ENCODE data around the gene TLX3. TPM values are rescaled to one million over a fixed set of nuclear protein-coding genes. Genes with fewer than 3 reads are reported as not detected.
A peak's percentile ranks its signal among the peaks of the same experiment; 100 is the strongest.
"Not testable (repeated sequence)": the region's sequence is repeated elsewhere in the genome, so short reads cannot be mapped to it uniquely, and the experiment has no call there.

TLX3 gene
- not detected for total RNA-seq

GRCh38 chr5:171308453-171309275, at the start of gene TLX3:
TLX3 (plus strand) TSS chr5:171309248; CDS start chr5:171309366, 118 bp downstream.
- peak in 2 of 3 donors; percentile 14 to 27 for DNase-seq (ENCODE audit: low read depth in 2 of 3, low spot score in 2 of 3)

DNA sequence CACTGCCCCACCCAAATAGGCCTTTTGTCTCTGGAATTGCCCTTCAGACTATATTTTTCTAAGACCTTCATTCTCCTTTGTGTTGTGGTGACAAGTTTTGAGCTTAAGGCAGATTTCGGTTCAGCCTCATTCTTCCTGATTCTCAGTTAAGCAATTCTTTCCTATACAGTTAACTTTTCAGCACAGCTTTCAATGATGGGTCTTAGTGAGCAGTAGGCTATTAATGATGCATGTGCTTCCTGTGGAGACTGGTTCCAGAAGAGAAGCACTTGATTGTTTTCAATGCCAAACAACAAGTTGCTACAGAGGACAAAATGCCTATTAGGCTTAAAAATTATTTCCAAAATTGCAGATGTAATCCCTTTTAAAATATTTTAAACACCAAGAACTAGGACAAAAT, 47.7 kb upstream of the TLX3 start:
- no peak for DNase-seq (ENCODE audit: low read depth in 2 of 3, low spot score in 2 of 3)

DNA sequence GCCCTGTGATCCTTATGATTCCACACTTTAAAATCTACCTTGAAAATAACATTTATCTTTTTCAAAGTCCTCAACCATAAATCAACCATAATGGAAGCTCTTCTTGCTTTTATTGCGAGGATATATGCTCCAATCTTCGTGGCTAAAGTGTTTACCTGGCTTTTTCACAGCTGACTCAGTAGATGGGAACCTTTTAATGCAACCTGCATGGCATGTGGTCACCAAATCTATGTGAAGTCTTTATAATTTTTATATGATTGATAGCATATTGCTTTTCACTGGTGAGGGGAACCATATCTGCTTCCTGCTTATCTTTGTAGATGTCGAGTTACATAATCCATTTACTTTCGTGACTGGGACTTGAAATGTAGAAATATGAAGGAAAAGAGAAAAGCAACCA, 47.1 kb upstream of the TLX3 start:
- no peak for DNase-seq (ENCODE audit: low read depth in 2 of 3, low spot score in 2 of 3)

- DNase-seq (ENCODE audit: low read depth in 2 of 3, low spot score in 2 of 3) = no peak
Measured at GRCh38 chr5:171263181-171263580, 45.9 kb upstream of the TLX3 start.

- peak in 2 of 3 donors; percentile 3 to 44 for DNase-seq (ENCODE audit: low read depth in 2 of 3, low spot score in 2 of 3)
Measured at GRCh38 chr5:171264843-171265242, 44.2 kb upstream of the TLX3 start.

DNA sequence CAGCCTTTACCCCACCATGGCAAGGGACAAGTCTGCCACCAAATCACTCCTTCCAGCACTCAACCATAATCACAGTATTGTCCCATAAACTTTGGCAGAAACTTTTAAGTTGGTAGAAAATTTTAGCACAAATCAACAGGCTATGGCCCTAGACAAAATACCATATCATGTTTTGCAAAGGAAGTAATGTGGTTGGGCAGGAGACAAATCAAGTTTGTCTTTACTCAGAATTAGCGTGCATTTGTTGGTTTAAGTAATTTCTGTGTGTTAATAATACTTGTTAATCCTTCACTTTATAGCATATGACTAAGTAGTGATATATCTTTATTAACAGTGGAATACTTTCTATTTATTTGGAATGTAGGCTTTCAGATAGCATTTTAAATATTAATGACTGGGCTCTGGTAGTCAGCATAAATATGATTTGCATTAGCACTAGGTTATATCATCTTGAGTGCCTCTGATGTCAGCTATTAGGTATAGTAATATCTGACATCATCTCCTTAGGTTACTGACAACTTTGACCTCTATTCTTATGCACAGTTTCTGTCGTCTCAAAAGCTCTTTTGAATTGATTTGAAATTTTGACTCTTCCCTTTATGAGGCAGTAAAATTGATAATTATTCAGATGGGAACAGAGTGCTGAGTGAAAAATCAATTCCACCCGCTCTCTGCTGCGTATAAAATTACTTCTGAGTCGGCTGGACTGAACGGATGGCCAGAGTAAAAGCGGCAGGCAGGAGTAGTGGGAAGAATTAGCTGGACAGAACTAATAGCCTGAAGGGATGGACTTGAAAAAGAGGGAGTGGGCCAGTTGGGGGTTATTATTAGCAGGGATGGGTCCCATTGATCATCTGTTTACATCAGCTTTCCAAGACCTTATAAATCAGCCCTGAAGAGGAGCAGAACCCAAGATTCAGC, 40.1 kb upstream of the TLX3 start:
- DNase-seq (ENCODE audit: low read depth in 2 of 3, low spot score in 2 of 3) = no peak

DNA sequence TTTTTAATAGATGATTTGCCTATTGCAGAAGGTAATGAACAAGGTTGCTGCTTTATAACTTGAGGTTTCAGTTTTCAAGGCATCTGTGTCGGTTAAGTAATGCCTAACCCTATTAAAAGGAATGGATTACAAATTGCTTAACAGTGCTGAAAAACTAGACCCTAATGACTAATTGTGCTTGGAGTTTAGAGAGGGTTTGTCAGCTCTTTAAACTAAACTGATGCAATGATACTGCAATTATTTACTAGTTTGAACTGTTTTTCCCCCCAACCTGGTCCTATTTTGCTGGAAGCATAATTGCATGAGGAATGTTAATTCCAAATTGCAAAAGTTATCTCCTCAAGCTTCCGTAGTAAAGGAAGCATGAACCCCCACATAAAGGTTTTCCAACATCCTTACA, 39.3 kb upstream of the TLX3 start:
- DNase-seq (ENCODE audit: low read depth in 2 of 3, low spot score in 2 of 3) = no peak

GRCh38 chr5:171270136-171270535, 38.9 kb upstream of the TLX3 start:
- DNase-seq (ENCODE audit: low read depth in 2 of 3, low spot score in 2 of 3) = no peak

DNA sequence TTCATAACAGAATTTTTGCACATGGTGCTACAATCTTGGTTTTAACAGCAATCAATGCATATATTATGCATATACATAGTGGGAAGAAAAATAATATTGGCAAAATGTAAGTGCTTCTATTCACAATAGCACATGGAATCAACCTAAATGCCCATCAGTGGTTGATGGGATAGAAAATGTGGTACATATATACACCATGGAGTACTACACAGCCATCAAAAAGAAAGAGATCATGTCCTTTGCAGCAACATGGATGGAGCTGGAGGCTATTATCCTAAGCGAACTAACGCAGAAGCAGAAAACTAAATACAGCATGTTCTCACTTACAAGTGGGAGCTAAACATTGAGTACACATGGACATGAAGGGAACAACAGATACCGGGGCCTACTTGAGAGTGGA, 37.2 kb upstream of the TLX3 start:
- DNase-seq (ENCODE audit: low read depth in 2 of 3, low spot score in 2 of 3) = no peak

- peak in 2 of 3 donors; percentile 19 to 52 for DNase-seq (ENCODE audit: low read depth in 2 of 3, low spot score in 2 of 3)
Measured at GRCh38 chr5:171272996-171273970, 35.8 kb upstream of the TLX3 start.

GRCh38 chr5:171275841-171276544, 33.1 kb upstream of the TLX3 start:
- no peak for DNase-seq (ENCODE audit: low read depth in 2 of 3, low spot score in 2 of 3)

DNA sequence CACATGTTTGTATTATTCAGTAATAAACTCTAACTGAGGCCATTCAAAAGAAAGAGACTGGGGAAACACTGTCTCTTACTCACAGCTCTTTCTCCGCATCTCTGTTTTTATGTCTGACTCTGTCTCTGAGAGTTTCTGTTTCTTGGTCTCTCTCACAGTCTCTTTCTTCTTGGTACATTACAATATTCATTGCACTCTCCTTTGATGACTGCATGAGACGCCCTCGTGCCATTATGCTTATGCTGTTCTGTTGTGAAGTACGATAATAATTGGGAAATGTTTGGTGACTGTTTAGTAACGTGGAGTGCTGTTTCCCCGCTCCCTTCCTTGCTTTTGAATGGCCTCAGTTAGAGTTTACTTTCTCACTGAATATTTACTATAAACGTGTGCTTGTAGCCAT, 25.3 kb upstream of the TLX3 start:
- no peak for DNase-seq (ENCODE audit: low read depth in 2 of 3, low spot score in 2 of 3)

- DNase-seq (ENCODE audit: low read depth in 2 of 3, low spot score in 2 of 3) = no peak
Measured at GRCh38 chr5:171285465-171285864, 23.6 kb upstream of the TLX3 start.

GRCh38 chr5:171288066-171288465, 21.0 kb upstream of the TLX3 start:
- DNase-seq (ENCODE audit: low read depth in 2 of 3, low spot score in 2 of 3) = no peak

- no peak for DNase-seq (ENCODE audit: low read depth in 2 of 3, low spot score in 2 of 3)
Measured at GRCh38 chr5:171291371-171291770, 17.7 kb upstream of the TLX3 start.

DNA sequence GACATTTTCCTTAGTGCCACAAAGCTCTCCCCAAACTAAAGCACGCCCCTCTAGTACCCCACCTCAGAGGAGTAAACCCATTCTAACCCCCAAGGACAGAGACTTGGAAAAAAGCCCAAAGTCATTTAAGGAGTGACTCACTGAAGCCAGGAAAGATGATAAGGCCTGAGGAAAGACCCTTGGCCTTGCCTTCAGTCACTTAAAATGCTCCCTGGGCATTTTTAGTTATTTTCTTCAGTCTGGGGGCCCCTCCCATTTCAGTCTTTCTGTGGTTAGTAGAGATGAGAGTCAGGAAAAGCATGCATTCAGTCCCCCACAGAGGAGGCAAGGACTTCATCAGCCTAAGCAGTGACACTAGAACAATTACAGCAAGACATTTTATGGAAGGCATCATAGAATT, 13.7 kb upstream of the TLX3 start:
- no peak for DNase-seq (ENCODE audit: low read depth in 2 of 3, low spot score in 2 of 3)

DNA sequence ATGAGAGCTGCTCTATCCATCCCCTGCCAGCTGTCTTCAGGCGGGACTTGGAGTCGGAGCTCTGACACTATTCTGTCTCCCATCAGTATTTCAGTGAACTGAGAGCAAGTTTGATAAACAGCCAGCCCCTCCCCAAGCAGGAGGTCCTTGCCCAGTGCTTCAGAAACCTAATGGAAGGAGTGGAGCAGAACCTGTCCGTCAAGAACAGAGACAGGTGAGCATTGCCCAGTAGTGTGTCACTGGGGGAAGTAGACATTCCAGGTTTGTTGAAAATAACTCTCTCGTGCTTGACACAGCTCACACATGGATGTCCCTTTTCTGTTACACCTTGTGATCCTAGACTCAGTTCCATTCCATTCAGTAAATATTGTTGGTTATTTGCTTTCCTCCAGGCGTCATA, 13.2 kb upstream of the TLX3 start:
- DNase-seq (ENCODE audit: low read depth in 2 of 3, low spot score in 2 of 3) = no peak

DNA sequence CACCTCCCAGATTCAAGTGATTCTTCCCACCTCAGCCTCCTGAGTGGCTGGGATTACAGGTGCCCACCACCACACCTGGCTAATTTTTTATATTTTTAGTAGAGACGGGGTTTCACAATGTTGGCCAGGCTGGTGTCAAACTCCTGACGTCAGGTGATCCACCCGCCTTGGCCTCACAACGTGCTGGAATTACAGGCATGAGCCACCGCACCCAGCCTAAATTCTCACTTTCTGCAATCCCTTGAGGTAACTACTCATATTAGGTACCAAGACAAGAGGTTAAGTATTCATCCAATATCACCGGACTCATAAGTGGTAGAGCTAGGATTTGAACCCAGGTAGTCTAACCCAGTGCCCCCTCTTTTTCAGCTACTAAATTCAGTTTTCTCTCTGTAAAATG, 11.1 kb upstream of the TLX3 start:
- not testable (repeated sequence) for DNase-seq (ENCODE audit: low read depth in 2 of 3, low spot score in 2 of 3)

DNA sequence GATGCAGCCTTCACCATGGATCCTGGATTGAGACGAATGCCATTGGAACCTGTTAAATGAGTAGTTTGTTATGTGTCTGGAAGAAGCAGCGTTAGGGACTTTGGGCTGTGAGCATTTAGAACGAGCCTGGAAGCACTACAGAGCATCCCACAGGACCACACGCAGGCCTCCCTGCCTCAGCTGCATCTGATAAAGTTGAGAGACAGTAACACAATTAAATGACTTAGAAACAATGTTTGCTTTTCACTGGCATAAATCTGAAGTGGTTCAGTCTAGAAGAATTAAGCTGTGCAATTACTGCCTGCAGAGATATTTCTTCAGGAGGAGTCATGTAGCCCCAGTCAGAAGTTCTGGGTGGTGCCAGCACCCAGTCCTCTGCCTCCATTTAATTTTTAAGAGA, 9.8 kb upstream of the TLX3 start:
- no peak for DNase-seq (ENCODE audit: low read depth in 2 of 3, low spot score in 2 of 3)

DNA sequence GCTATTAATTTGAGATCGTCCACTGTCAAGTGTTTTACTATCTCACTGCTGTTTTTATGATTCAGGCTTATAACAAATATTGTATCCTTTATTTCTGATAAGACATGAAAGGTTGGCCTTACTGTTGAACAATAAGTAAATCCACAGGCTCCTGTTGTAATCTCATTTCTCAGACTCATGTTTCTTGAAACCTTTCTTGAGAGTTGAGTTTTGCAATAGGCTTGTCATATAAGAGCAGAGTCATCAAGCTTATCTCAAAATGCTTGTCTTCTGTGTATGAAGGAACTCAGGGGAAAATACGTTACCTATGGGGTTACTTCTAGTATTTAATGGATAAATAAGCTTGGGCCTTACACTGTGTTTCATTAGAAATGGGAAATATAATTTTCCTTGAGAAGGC, 9.2 kb upstream of the TLX3 start:
- DNase-seq (ENCODE audit: low read depth in 2 of 3, low spot score in 2 of 3) = no peak

Measured in hematopoietic multipotent progenitor cell (in vitro differentiated cells).